22Rv1 (cell line): ENCODE measurements around the gene PAFAH1B1.
"Not testable (repeated sequence)": the region's sequence is repeated elsewhere in the genome, so short reads cannot be mapped to it uniquely, and the experiment has no call there.

ENCODE experiments used
- CTCF ChIP-seq: fragments of 450-650 bp; IDR thresholded peaks from 2 replicates; pipeline ENCODE4 v1.5.1; 2017; ENCODE audit warnings: mild to moderate bottlenecking
- ZFX ChIP-seq: fragments of 450-650 bp; IDR thresholded peaks from 2 replicates; pipeline ENCODE4 v1.6.1; 2017; ENCODE audit warnings: antibody characterized with exemption, borderline replicate concordance

- TF ChIP-seq CTCF, ZFX: not testable (repeated sequence)
These were observed 29.4 kb downstream of the PAFAH1B1 start for GRCh38 chr17:2622721-2623301.
